GM23338 (cell line): ENCODE data around the gene OR52K1. TPM values are rescaled to one million over a fixed set of nuclear protein-coding genes. Genes with fewer than 3 reads are reported as not detected.

Experiments used
- ATAC-seq: fragments of 200-7000 bp; cut with Tn5 transposase; 3 replicates; pipeline ENCODE4 v1.9.1; 2020
- DNase-seq: peaks from one replicate; pipeline ENCODE4 v3.0.0-alpha.2; 2015; ENCODE audit warnings: low spot score
- H2AFZ ChIP-seq: fragments of 200-600 bp; sonication (generic); 2 replicates; pipeline ENCODE4 v1.8.0; 2016; ENCODE audit warnings: antibody characterized with exemption, mild to moderate bottlenecking, moderate library complexity
- H3F3A ChIP-seq: fragments of 200-600 bp; sonication (generic); replicated peaks from 2 replicates; pipeline ENCODE4 v1.8.0; 2017; ENCODE audit warnings: antibody characterized with exemption, mixed run types, low read depth
- H3K27ac ChIP-seq: fragments of 200-600 bp; sonication (generic); 2 replicates; pipeline ENCODE4 v1.6.1; 2016; ENCODE audit warnings: low read depth
- H3K27me3 ChIP-seq: fragments of 200-600 bp; sonication (generic); 2 replicates; pipeline ENCODE4 v1.8.0; 2016; ENCODE audit warnings: mild to moderate bottlenecking, mixed run types, moderate library complexity; ENCODE audit not compliant: insufficient read depth
- H3K36me3 ChIP-seq: fragments of 200-600 bp; sonication (generic); 2 replicates; pipeline ENCODE4 v1.8.0; 2016; ENCODE audit warnings: mild to moderate bottlenecking; ENCODE audit not compliant: insufficient read depth
- H3K4me1 ChIP-seq: fragments of 200-600 bp; sonication (generic); 2 replicates; pipeline ENCODE4 v1.8.0; 2016; ENCODE audit warnings: mild to moderate bottlenecking, moderate library complexity; ENCODE audit not compliant: insufficient read depth
- H3K4me2 ChIP-seq: fragments of 200-600 bp; sonication (generic); 2 replicates; pipeline ENCODE4 v1.7.1; 2017; ENCODE audit warnings: mixed run types
- H3K4me3 ChIP-seq: fragments of 200-600 bp; sonication (generic); 2 replicates; pipeline ENCODE4 v1.6.1; 2016; ENCODE audit warnings: mixed run types
- H3K79me2 ChIP-seq: fragments of 200-600 bp; sonication (generic); replicated peaks from 2 replicates; pipeline ENCODE4 v1.8.0; 2017; ENCODE audit warnings: mild to moderate bottlenecking; ENCODE audit not compliant: insufficient read depth
- H3K9me2 ChIP-seq: fragments of 200-600 bp; sonication (generic); 2 replicates; pipeline ENCODE4 v1.8.0; 2017; ENCODE audit not compliant: insufficient read depth
- H4K20me1 ChIP-seq: fragments of 200-600 bp; sonication (generic); replicated peaks from 2 replicates; pipeline ENCODE4 v1.8.0; 2017; ENCODE audit warnings: mild to moderate bottlenecking; ENCODE audit not compliant: insufficient read depth
- H3K27ac Mint-ChIP-seq: 2 replicates; pipeline ENCODE4 v1.8.0; 2020; ENCODE audit warnings: inconsistent platforms, mild to moderate bottlenecking, moderate library complexity, mixed read lengths
- H3K27me3 Mint-ChIP-seq: 3 replicates; pipeline ENCODE4 v1.8.0; 2022; ENCODE audit warnings: low read depth, mild to moderate bottlenecking, moderate library complexity, mixed read lengths, inconsistent platforms; ENCODE audit not compliant: insufficient read depth, poor library complexity
- H3K36me3 Mint-ChIP-seq: 3 replicates; pipeline ENCODE4 v1.8.0; 2021; ENCODE audit warnings: low read depth, mild to moderate bottlenecking, inconsistent platforms, moderate library complexity, mixed read lengths
- H3K4me1 Mint-ChIP-seq: 3 replicates; pipeline ENCODE4 v1.8.0; 2020; ENCODE audit warnings: mild to moderate bottlenecking, inconsistent platforms, mixed read lengths
- H3K4me3 Mint-ChIP-seq: 3 replicates; pipeline ENCODE4 v1.8.0; 2021; ENCODE audit warnings: moderate library complexity, mild to moderate bottlenecking, inconsistent platforms, mixed read lengths
- H3K9me3 Mint-ChIP-seq: 3 replicates; pipeline ENCODE4 v1.8.0; 2020; ENCODE audit warnings: moderate library complexity, mild to moderate bottlenecking, inconsistent platforms, mixed read lengths
- CREB1 ChIP-seq: fragments of 250-450 bp; sonication (Bioruptor Pico); IDR thresholded peaks from 2 replicates; pipeline ENCODE4 v1.5.0; 2020; ENCODE audit warnings: low read depth, mild to moderate bottlenecking, moderate library complexity
- CTCF ChIP-seq, 2 experiments: fragments of 200-600 bp in 1 of 2; sonication (generic) in 1 of 2; conservative IDR thresholded peaks; 2 replicates each; pipeline versions ENCODE4 v1.5.1 to v1.6.1; 2016 to 2017; ENCODE audit warnings: antibody characterized with exemption in 2 of 2, low read depth in 2 of 2, mild to moderate bottlenecking in 2 of 2, moderate library complexity in 1 of 2
- ETS1 ChIP-seq: IDR thresholded peaks from 2 replicates; pipeline ENCODE4 v1.6.1; 2016; ENCODE audit warnings: antibody characterized with exemption
- EZH2 ChIP-seq: fragments of 200-600 bp; sonication (generic); IDR thresholded peaks from one replicate; pipeline ENCODE4 v1.8.0; 2017; ENCODE audit warnings: antibody characterized with exemption, mild to moderate bottlenecking, low read depth; ENCODE audit not compliant: unreplicated experiment
- EZH2phosphoT487 ChIP-seq: fragments of 200-600 bp; sonication (generic); IDR thresholded peaks from one replicate; pipeline ENCODE4 v1.8.1; 2018; ENCODE audit warnings: antibody characterized with exemption; ENCODE audit not compliant: unreplicated experiment
- JUNB ChIP-seq: IDR thresholded peaks from one replicate; pipeline ENCODE4 v1.6.1; 2016; ENCODE audit warnings: antibody characterized with exemption; ENCODE audit not compliant: unreplicated experiment
- NANOG ChIP-seq: IDR thresholded peaks from 2 replicates; pipeline ENCODE4 v1.6.1; 2016; ENCODE audit warnings: antibody characterized with exemption, borderline replicate concordance
- POLR2AphosphoS5 ChIP-seq: IDR thresholded peaks from 2 replicates; pipeline ENCODE4 v1.6.1; 2016; ENCODE audit warnings: antibody characterized with exemption, low read depth
- REST ChIP-seq: IDR thresholded peaks from one replicate; pipeline ENCODE4 v1.6.1; 2018; ENCODE audit warnings: antibody characterized with exemption; ENCODE audit not compliant: unreplicated experiment
- STAT1 ChIP-seq: IDR thresholded peaks from one replicate; pipeline ENCODE4 v1.6.1; 2016; ENCODE audit warnings: antibody characterized with exemption; ENCODE audit not compliant: unreplicated experiment
- ZNF114 ChIP-seq: fragments of 250-450 bp; sonication (Bioruptor Pico); IDR thresholded peaks from 2 replicates; pipeline ENCODE4 v1.5.0; 2020; ENCODE audit warnings: mild to moderate bottlenecking, moderate library complexity
- ZNF331 ChIP-seq: fragments of 250-450 bp; sonication (Bioruptor Pico); IDR thresholded peaks from 2 replicates; pipeline ENCODE4 v1.5.0; 2020; ENCODE audit warnings: low read depth, mild to moderate bottlenecking, moderate library complexity
- ZNF462 ChIP-seq: fragments of 250-450 bp; sonication (Bioruptor Pico); IDR thresholded peaks from 2 replicates; pipeline ENCODE4 v1.5.0; 2020; ENCODE audit warnings: mild to moderate bottlenecking, moderate library complexity
- polyA plus RNA-seq: library from polyadenylated mRNA; unstranded; fragments of >200 nt; fragmentation: Nextera tagmentation; extraction: Ambion mirVana; gene quantifications from 2 replicates; pipeline ENCODE4 v1.2.1, GENCODE V29; 2016
- total RNA-seq: library from RNA; depleted of rRNA; stranded (reverse); fragments of >200 nt; shearing (Covaris generic); gene quantifications from 2 replicates; pipeline ENCODE4 v1.2.3, GENCODE V29; 2014

OR52K1 gene
- total and polyA plus RNA-seq, 2 experiments from 2014 or later, result not detected

- no peak for ATAC-seq
- no peak overlapping the region for H3K27ac ChIP-seq
Measured at GRCh38 chr11:4522752-4523151, 40.3 kb downstream of the OR52K1 start.

More at GRCh38 chr11:4522752-4523151, 40.3 kb downstream of the OR52K1 start:
- no peak for TF ChIP-seq REST
- no peak for TF ChIP-seq ZNF462 (CRISPR knock-in tag)
- no peak for TF ChIP-seq EZH2
- no peak for TF ChIP-seq STAT1
- no peak for TF ChIP-seq EZH2phosphoT487
- no peak for TF ChIP-seq POLR2AphosphoS5
- no peak for TF ChIP-seq NANOG
- TF ChIP-seq CREB1 (CRISPR knock-in tag), result no peak
- no peak for TF ChIP-seq ZNF114 (CRISPR knock-in tag)
- TF ChIP-seq ETS1, result no peak
- no peak for TF ChIP-seq ZNF331 (CRISPR knock-in tag)
- no peak for TF ChIP-seq JUNB
- TF ChIP-seq CTCF (conservative IDR thresholded peaks at IDR 0.05; ENCODE audit: low read depth in 2 of 2), result no peak
- Mint-ChIP-seq H3K9me3 (no peaks in the 10 kb centered on the region), H3K4me3 (no peak overlapping the region), H3K4me1 (peaks cover 5% of the 10 kb centered on the region; the same call in 1 of the 3 replicates), H3K36me3 (no peaks in the 10 kb centered on the region), H3K27me3 (no peaks in the 10 kb centered on the region), H3K27ac (no peak overlapping the region)
- Histone ChIP-seq H2AFZ (no peak overlapping the region), H3K4me3 (no peak overlapping the region), H3K4me2 (no peak overlapping the region), H4K20me1 (no peaks in the 10 kb centered on the region; the same call in 1 of the 2 replicates), H3K36me3 (no peaks in the 10 kb centered on the region), H3K9me2 (peaks cover 2% of the 10 kb centered on the region; the same call in 1 of the 2 replicates), H3K27me3 (no peaks in the 10 kb centered on the region), H3K79me2 (no peaks in the 10 kb centered on the region), H3K4me1 (no peaks in the 10 kb centered on the region), H3F3A (no peaks in the 10 kb centered on the region)
- no peak for DNase-seq
